GM12878 (cell line): Measurements from ENCODE around the gene CP.

Source experiments
- CREB1 ChIP-seq: IDR thresholded peaks from 2 replicates; pipeline ENCODE4 v1.6.1; 2012; ENCODE audit warnings: low read depth, mild to moderate bottlenecking, inconsistent platforms
- NFYB ChIP-seq: IDR thresholded peaks from 2 replicates; pipeline ENCODE4 v1.6.1; 2011; ENCODE audit warnings: low read depth, mild to moderate bottlenecking, low read length, improper control_type of control experiment, moderate library complexity; ENCODE audit not compliant: insufficient read depth
- POLR2A ChIP-seq: IDR thresholded peaks from 2 replicates; pipeline ENCODE4 v1.6.1; 2011; ENCODE audit warnings: low read depth, mild to moderate bottlenecking, low read length
- POLR2AphosphoS5 ChIP-seq: IDR thresholded peaks from 2 replicates; pipeline ENCODE4 v1.6.1; 2011; ENCODE audit warnings: mild to moderate bottlenecking, low read length, inconsistent platforms
- RB1 ChIP-seq: fragments of 450-650 bp; formaldehyde crosslinking; IDR thresholded peaks from 2 replicates; pipeline ENCODE4 v1.6.1; 2017; ENCODE audit warnings: mild to moderate bottlenecking, borderline replicate concordance
- SMAD5 ChIP-seq: IDR thresholded peaks from 2 replicates; pipeline ENCODE4 v1.6.1; 2016; ENCODE audit warnings: antibody characterized with exemption, low read depth
- SPI1 ChIP-seq: IDR thresholded peaks from 2 replicates; pipeline ENCODE4 v1.6.1; 2011; ENCODE audit warnings: low read depth, mild to moderate bottlenecking, low read length, moderate library complexity, borderline replicate concordance; ENCODE audit not compliant: insufficient read depth
- SREBF2 ChIP-seq: IDR thresholded peaks from 2 replicates; pipeline ENCODE4 v1.6.1; 2012; ENCODE audit warnings: mild to moderate bottlenecking, low read length
- STAT3 ChIP-seq: IDR thresholded peaks from 2 replicates; pipeline ENCODE4 v1.6.1; 2011; ENCODE audit warnings: low read depth, low read length, improper control_type of control experiment
- SUZ12 ChIP-seq: fragments of 200-600 bp; sonication (generic); IDR thresholded peaks from one replicate; pipeline ENCODE4 v1.6.1; 2018; ENCODE audit warnings: antibody characterized with exemption, mild to moderate bottlenecking; ENCODE audit not compliant: unreplicated experiment
- TF ChIP-seq, protein P1 (sequence below): IDR thresholded peaks from 2 replicates; pipeline ENCODE4 v1.6.1; 2012; ENCODE audit warnings: low read depth, low read length, improper control_type of control experiment
- TF ChIP-seq, protein P2 (sequence below): IDR thresholded peaks from 2 replicates; pipeline ENCODE4 v1.6.1; 2012; ENCODE audit warnings: improper control_type of control experiment, low read depth, low read length; ENCODE audit not compliant: insufficient replicate concordance

DNA sequence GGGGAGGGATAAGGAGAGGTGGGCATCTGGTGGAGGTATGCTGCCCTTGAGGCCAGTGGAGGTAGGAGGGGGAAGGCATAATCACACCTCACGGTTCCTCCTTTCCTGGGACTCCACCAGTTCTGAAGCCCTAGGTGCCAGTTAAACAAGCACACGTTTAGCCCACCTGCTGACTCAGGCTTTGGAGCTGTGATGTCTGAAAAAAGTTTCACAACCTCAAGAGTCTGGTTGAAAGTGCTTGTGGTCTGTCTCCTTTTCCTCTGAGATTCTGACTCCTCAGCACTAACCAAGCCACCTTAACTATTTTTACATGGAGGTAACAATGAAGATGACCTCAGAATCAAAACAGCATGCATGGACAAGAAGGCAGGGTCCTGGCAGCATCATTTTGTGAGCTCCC is 69.2 kb downstream of the CP start:
- no peak for TF ChIP-seq POLR2AphosphoS5
- TF ChIP-seq POLR2A = no peak
- no peak for TF ChIP-seq STAT3
- TF ChIP-seq SREBF2 = no peak
- TF ChIP-seq, protein P1, sequence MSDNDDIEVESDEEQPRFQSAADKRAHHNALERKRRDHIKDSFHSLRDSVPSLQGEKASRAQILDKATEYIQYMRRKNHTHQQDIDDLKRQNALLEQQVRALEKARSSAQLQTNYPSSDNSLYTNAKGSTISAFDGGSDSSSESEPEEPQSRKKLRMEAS = no peak
- TF ChIP-seq SMAD5 = no peak
- TF ChIP-seq, protein P2, sequence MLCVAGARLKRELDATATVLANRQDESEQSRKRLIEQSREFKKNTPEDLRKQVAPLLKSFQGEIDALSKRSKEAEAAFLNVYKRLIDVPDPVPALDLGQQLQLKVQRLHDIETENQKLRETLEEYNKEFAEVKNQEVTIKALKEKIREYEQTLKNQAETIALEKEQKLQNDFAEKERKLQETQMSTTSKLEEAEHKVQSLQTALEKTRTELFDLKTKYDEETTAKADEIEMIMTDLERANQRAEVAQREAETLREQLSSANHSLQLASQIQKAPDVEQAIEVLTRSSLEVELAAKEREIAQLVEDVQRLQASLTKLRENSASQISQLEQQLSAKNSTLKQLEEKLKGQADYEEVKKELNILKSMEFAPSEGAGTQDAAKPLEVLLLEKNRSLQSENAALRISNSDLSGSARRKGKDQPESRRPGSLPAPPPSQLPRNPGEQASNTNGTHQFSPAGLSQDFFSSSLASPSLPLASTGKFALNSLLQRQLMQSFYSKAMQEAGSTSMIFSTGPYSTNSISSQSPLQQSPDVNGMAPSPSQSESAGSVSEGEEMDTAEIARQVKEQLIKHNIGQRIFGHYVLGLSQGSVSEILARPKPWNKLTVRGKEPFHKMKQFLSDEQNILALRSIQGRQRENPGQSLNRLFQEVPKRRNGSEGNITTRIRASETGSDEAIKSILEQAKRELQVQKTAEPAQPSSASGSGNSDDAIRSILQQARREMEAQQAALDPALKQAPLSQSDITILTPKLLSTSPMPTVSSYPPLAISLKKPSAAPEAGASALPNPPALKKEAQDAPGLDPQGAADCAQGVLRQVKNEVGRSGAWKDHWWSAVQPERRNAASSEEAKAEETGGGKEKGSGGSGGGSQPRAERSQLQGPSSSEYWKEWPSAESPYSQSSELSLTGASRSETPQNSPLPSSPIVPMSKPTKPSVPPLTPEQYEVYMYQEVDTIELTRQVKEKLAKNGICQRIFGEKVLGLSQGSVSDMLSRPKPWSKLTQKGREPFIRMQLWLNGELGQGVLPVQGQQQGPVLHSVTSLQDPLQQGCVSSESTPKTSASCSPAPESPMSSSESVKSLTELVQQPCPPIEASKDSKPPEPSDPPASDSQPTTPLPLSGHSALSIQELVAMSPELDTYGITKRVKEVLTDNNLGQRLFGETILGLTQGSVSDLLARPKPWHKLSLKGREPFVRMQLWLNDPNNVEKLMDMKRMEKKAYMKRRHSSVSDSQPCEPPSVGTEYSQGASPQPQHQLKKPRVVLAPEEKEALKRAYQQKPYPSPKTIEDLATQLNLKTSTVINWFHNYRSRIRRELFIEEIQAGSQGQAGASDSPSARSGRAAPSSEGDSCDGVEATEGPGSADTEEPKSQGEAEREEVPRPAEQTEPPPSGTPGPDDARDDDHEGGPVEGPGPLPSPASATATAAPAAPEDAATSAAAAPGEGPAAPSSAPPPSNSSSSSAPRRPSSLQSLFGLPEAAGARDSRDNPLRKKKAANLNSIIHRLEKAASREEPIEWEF = no peak
- TF ChIP-seq NFYB = no peak
- no peak for TF ChIP-seq RB1
- TF ChIP-seq SPI1 = peak; percentile 15; the same call in 1 of the 2 replicates
- peak; percentile 60; the same call in 1 of the 2 replicates for TF ChIP-seq CREB1
- TF ChIP-seq SUZ12 = no peak
